Bronchial epithelial cell (primary cell): ENCODE data around the gene PTMA. TPM values are rescaled to one million over a fixed set of nuclear protein-coding genes. Genes with fewer than 3 reads are reported as not detected.
"Not testable (repeated sequence)": the region's sequence is repeated elsewhere in the genome, so short reads cannot be mapped to it uniquely, and the experiment has no call there.

Experiments
- DNase-seq: peaks from one replicate; pipeline ENCODE4 v3.0.0-alpha.2; 2010; ENCODE audit warnings: low read depth
- FAIRE-seq: peaks from 2 replicates; lab custom pipeline; 2011; peaks lifted over from hg19 to GRCh38; lab: Jason Lieb, UNC
- H3K27me3 ChIP-seq: 2 replicates; pipeline ENCODE4 v1.5.1; 2011; ENCODE audit warnings: low read length; ENCODE audit not compliant: control insufficient read depth, insufficient read depth
- H3K36me3 ChIP-seq: 2 replicates; pipeline ENCODE4 v1.5.1; 2011; ENCODE audit warnings: low read length; ENCODE audit not compliant: control insufficient read depth, insufficient read depth
- H3K4me3 ChIP-seq: 2 replicates; pipeline ENCODE4 v1.5.1; 2011; ENCODE audit warnings: mild to moderate bottlenecking, low read depth, low read length, control low read depth
- CTCF ChIP-seq: IDR thresholded peaks from 2 replicates; pipeline ENCODE4 v1.5.1; 2011; ENCODE audit warnings: mild to moderate bottlenecking, moderate library complexity, low read length, control low read depth, inconsistent platforms; ENCODE audit not compliant: insufficient read depth, severe bottlenecking
- total RNA-seq: library from RNA; depleted of rRNA; stranded (reverse); fragments of >200 nt; gene quantifications from 2 replicates; pipeline ENCODE4 v1.2.1, GENCODE V29; 2014

Gene PTMA
- total RNA-seq, 1 donor from 2014 or later = 388 TPM

GRCh38 chr2:231732604-231733003 is 24.3 kb downstream of the PTMA start:
- Histone ChIP-seq H3K4me3 (no peak overlapping the region), H3K27me3 (no peaks in the 10 kb centered on the region), H3K36me3 (peaks cover 1% of the 10 kb centered on the region)
- no peak for DNase-seq
- no peak for TF ChIP-seq CTCF
- FAIRE-seq = peak; percentile 84

GRCh38 chr2:231737761-231738160 is 29.4 kb downstream of the PTMA start:
- Histone ChIP-seq H3K36me3 (no peaks in the 10 kb centered on the region), H3K4me3 (no peak overlapping the region), H3K27me3 (no peaks in the 10 kb centered on the region)
- FAIRE-seq (no peak), DNase-seq (no peak)
- TF ChIP-seq CTCF = no peak

- no peak for TF ChIP-seq CTCF
- H3K4me3 ChIP-seq = no peak overlapping the region
- FAIRE-seq = no peak
- H3K27me3 ChIP-seq = no peaks in the 10 kb centered on the region
- no peaks in the 10 kb centered on the region for H3K36me3 ChIP-seq
- no peak for DNase-seq
Measured at GRCh38 chr2:231743376-231744116, 35.2 kb downstream of the PTMA start.

GRCh38 chr2:231745303-231746038 is 37.1 kb downstream of the PTMA start:
- no peaks in the 10 kb centered on the region for H3K36me3 ChIP-seq
- DNase-seq (no peak), FAIRE-seq (no peak)
- H3K4me3 ChIP-seq = no peak overlapping the region
- H3K27me3 ChIP-seq = no peaks in the 10 kb centered on the region
- TF ChIP-seq CTCF = no peak

- H3K36me3 ChIP-seq, FAIRE-seq, H3K27me3 ChIP-seq, DNase-seq, H3K4me3 ChIP-seq: not testable (repeated sequence)
Measured at GRCh38 chr2:231748153-231748896, 40.0 kb downstream of the PTMA start.

GRCh38 chr2:231749016-231749415 is 40.7 kb downstream of the PTMA start:
- not testable (repeated sequence) for H3K4me3 ChIP-seq, FAIRE-seq, H3K36me3 ChIP-seq, DNase-seq, H3K27me3 ChIP-seq
